22Rv1 (cell line): ENCODE measurements around the gene NAALADL1.

ENCODE experiments used
- ZFX ChIP-seq: fragments of 450-650 bp; IDR thresholded peaks from 2 replicates; pipeline ENCODE4 v1.6.1; 2017; ENCODE audit warnings: antibody characterized with exemption, borderline replicate concordance
- TF ChIP-seq, protein P1 (sequence below): fragments of 450-650 bp; IDR thresholded peaks from 2 replicates; pipeline ENCODE4 v1.5.1; 2017; ENCODE audit warnings: mild to moderate bottlenecking

DNA sequence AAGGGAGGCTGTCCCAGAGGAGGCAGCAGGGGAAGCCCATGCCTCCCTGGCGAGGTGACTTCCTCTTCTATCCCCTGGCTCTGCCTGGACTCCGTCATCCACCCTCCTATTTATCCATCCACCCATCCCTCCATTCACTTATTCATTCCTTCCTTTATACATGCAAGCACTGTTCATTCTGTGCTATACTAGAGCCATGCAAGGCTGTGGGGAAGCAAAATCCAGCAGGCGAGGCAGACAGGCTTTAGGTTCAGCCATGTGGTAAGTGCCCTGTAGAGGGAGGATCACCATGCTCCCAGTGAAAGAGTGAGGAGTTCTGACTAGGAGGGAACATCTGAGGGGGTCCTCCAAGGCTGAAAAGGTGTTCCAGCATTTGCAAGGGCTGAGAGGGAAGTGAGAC lies 1.2 kb upstream of the NAALADL1 start:
- TF ChIP-seq, protein P1, sequence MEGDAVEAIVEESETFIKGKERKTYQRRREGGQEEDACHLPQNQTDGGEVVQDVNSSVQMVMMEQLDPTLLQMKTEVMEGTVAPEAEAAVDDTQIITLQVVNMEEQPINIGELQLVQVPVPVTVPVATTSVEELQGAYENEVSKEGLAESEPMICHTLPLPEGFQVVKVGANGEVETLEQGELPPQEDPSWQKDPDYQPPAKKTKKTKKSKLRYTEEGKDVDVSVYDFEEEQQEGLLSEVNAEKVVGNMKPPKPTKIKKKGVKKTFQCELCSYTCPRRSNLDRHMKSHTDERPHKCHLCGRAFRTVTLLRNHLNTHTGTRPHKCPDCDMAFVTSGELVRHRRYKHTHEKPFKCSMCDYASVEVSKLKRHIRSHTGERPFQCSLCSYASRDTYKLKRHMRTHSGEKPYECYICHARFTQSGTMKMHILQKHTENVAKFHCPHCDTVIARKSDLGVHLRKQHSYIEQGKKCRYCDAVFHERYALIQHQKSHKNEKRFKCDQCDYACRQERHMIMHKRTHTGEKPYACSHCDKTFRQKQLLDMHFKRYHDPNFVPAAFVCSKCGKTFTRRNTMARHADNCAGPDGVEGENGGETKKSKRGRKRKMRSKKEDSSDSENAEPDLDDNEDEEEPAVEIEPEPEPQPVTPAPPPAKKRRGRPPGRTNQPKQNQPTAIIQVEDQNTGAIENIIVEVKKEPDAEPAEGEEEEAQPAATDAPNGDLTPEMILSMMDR, result no peak
- TF ChIP-seq ZFX, result no peak
